ENCODE measurements around the gene SCYGR3.

SCYGR3 gene, protein sequence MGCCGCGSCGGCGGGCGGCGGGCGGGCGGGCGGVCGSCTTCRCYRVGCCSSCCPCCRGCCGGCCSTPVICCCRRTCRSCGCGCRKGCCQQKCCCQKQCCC

DNA sequence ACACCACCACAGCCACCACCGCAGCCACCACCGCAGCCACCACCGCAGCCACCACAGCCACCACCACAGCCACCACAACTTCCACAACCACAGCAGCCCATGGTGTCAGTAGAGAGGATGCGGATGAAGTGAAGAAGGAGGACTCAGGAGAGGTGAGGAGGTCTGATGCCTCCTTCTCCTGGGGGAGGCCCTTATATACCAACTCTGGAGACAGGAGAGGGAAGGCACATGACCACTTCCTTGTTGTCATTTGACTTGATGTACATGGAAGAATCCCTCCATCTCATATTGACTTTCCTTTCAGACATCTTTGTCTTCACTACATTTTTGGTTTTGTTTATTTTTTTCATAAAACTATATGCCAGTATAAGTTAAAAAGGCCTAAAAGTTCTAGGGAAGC is at the start of gene SCYGR3:
Gene SCYGR3 (minus strand): TSS at position 101 of the 400 bp plus-strand sequence. CDS start 0 bp downstream, at position 101.
- DNase-seq (ENCODE audit: low read depth in 2 of 2), result no peak

DNA sequence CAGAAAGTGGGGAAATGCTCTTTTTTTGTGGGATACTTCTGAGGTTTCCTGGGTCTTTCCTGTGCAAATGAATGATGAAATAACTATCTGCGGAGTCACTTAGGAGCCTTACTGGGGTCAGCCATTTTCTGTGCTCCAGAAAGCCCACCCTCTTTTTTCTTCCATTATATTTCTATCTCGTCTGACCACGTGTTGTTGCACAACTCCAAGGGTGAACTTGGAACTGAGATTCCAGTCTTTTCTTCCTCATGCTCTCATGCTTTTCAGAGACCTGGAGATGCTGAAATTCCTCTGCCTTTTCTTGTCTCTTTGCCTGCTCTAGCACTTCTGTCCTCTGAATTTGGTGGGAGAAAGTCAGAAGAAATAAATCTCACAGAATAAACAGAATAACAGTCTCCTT is 47.2 kb upstream of the SCYGR3 start:
- no peak for DNase-seq (ENCODE audit: low read depth in 2 of 2)

DNA sequence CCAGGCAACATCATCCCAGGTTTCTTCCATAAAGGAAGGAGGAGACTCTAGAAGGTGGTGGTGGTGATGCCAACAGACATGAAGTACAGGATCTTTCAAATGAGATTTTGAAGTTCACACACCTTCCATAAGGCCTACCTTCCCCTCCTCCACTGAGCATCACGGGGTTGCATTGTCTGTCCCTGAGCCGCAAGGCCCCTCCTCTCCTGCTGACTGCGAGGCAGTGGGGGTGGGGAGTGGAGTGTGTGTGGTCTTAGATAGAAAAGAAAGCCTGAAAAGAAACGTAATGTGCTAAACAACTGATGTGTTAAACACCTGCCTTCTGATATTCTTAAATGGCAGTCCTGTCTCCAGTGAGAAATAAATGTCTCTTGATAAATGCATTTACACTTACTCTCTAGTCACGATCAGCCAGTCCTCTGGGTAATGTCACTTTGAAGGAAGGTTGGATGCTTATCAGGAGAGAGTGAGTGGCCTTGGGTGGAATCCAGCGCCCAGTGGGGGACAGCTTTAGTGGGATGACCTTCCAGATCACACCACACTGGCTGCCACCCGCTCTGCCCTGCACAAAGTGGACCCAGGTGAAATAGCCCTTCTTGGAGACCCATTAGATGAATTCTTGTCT is 46.5 kb upstream of the SCYGR3 start:
- DNase-seq (ENCODE audit: low read depth in 2 of 2), result no peak

DNA sequence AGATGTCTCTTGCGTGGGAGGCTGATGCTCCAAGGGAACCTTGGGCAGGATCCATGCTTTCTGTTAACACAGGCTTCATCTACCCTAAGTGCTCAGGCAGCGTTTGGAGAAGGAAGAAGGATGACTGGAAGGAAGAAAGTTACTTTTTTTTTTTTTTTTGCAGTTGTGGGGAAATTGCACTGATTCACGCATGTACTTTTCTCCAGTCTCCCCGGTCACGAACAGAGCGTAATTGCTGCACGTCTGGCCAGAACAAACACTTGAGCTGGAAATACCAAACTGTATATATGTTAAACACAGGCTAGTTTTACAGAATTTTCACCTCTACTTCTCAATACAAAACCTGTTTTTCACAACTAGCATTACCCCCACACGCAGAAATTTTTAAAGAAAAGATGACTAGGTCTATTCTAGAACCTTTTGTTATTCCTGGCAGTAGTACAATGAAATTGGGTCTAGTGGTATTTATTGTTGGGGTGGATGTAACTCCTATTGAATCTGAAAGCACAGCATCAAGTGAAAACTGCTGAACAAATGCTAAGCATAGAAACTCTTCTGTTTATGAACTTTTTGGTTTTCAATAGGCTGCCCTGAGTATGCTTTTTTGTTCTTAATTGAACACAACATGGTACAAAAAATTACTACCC is 42.7 kb upstream of the SCYGR3 start:
- DNase-seq (ENCODE audit: low read depth in 2 of 2), result no peak

DNA sequence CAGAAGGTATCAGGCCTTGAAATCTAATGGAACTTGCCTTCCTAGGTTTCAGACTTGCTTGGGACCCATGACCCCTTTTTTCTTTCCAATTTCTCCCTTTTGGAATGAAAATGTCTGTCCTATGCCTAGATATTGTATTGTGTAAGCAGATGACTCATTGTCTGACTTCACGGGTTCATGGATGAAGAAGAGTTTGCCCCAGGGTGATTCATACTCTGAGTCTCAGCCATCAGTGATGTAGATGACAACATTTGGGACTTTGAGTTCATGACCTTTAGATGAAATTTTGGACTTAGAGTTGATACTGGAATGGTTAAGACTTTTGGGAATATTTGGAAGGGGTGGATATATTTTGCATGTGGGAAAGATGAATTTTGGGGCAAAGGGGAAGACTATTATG is 40.8 kb upstream of the SCYGR3 start:
- DNase-seq (ENCODE audit: low read depth in 2 of 2), result no peak

DNA sequence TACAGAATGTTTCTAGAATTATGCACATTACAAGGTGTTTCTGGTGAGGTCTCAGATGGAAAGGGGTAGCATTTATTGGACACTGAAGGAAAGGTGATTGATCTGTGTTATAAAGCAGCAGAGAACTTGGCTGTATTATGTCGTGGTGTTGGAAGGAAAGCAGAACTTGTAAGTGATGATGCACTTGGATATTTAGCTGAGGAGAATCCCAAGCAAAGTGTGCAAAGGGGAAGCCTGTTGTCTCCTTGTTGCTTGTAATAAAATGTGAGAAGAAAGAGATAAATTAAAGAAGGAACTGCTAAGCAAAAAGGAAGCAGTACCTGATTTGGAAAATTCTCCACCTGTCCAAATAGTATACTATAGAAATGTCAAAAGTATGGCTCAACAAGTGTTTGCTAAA is 39.8 kb upstream of the SCYGR3 start:
- no peak for DNase-seq (ENCODE audit: low read depth in 2 of 2)

DNA sequence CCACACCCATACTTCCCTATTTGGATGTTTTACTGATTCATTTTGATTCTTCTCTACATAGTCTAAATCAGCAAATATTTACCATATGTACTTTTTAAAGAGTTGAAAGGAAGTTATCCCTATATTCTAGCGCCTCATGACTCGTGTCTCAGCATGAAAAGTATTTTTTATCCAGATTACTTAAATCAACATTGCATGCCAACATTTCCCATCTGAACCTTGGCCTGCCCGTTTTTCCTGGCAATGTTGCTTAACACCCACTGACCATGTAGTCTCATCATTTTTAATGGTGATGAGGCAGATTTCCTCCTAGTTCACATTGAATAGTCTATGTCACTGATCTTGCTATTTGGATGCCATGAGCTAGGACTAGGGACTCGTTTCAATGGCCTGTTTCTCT is 38.8 kb upstream of the SCYGR3 start:
- no peak for DNase-seq (ENCODE audit: low read depth in 2 of 2)

DNA sequence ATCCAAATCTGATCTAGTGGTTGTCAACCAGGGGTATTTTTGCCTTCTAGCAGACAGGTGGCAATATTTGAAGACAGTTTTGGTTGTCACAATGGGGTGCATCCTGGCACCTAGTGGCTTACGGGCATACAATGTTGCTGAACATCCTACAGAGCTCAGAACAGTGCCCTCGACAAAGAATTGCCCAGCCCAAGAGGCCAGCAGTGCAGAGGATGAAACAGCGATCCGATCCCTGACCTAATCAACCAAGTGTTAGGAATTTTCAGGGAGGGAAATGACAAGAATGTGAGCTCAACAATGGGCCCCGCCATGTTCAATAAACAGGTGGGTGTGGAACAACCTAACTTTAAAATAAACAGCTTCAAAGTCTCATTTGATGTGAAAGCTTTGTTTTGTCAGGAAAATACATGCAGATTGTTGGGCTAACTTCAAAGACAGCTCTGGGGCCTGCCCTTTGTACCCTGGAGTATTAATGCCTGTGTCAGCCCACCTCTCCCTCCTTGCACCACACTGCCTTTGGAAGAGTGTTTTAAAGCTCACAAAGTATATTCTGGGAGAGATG is 29.4 kb upstream of the SCYGR3 start:
- no peak for DNase-seq (ENCODE audit: low read depth in 2 of 2)

DNA sequence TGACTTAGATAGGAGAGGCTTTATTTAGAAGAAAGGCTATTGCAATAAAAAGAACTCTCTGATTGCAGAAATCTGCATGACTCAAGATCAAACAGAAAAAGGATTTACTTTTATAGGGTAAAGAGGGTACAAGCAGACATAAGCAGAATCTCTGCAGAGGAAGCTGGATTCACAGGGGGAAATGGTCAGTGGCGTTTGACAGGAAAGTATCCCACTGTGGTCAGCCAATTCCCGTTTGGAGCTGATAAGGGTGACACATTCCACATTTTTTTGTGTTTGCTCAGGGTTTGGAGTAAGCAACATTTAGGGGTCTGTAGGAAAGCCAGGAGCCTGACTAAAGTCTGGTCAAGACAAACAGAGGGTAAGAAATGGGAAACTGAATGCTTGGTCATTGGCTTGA is 28.0 kb upstream of the SCYGR3 start:
- no peak for DNase-seq (ENCODE audit: low read depth in 2 of 2)

DNA sequence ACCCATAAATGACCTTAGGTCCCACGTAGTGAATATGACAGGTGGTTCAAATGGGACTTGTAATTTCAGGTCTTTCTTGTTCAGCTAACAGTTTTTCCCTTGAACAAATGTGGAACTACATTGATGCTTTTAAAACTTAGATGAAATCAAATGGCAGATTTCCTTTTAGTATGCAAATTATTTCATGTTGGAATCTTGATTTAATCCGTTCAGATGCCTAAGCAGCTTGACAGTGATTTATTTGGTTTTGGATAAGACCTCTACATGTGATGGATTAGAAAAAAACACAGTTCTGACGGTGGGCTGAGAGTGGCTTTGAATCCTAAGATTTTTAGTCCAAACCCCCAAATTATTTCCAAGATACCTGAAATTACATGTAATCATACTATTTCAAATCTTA is 19.6 kb upstream of the SCYGR3 start:
- no peak for DNase-seq (ENCODE audit: low read depth in 2 of 2)

DNA sequence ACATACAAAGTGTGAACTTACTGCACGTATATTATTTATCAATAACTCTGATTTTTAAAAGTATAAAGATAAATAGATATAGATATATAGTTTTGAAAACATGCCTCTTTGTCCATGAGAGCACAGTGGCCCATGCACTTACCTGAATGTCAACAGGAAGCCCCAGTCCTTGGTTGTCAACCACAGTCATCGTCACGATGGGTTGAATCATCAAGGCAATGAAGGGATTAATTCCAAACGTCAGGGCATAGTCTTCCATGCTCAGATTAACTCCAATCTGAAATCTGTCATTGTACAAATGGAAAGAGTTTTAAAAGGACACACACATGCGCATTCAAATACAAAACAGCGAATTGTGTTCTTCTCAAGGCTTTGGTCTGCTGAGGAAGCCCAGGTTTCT is 18.2 kb upstream of the SCYGR3 start:
- no peak for DNase-seq (ENCODE audit: low read depth in 2 of 2)

DNA sequence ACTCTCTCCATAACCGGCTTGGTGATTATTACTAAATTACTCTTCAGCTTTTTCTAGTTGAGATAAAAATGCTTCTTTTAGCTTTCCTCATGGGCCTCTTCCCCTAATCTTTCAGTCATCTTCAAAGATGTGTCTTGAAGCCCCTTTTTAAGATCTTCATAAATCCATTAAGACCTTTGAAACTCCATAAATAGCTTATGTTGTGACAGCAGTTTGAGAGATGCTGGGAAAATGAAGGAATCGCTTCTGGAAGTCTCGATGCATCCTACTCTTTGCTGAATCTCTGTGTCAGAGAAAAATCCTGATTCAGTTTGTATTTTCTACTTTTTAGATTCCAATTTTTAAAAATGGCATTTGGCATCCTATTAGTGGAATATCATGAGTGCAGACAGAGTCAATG is 15.7 kb upstream of the SCYGR3 start:
- no peak for DNase-seq (ENCODE audit: low read depth in 2 of 2)

DNA sequence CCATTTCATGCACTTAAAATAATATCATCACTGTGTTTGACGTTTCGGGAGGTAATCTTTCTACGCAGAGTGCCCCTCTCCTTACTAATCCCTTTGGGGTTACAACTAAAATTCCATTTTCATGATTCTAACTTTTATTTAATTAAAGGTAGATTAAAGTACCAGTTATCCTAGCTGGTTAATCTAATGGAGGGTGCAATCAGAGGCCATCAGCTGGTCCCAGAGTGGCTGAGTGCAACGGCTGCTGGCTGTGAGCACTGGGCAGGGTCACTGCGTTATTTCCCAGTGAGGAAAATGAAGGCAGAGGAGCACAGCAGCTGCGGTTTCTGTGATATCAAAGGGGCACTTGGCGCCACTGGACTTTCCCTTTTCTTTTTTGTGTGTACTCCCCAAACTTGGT is 14.8 kb upstream of the SCYGR3 start:
- DNase-seq (ENCODE audit: low read depth in 2 of 2), result no peak

DNA sequence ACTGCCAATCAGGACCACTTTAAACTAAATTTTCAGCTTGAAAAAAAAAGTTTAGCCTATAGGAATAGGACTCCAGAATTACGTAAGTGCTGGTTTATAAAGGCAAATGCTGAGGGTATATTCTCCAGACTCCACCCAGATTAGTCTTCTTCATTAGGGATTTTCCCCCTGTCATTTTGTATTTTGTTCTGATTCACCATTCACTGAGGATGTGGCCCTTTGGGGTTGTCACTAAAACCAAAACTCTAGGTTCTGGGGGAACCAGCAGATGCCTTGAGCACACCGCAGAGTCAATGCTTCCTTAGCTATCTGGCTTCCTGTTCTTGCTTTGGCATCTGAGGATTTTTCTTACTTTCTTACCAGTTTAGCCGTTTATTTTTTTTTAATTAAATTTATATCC is 13.1 kb upstream of the SCYGR3 start:
- DNase-seq (ENCODE audit: low read depth in 2 of 2), result no peak

DNA sequence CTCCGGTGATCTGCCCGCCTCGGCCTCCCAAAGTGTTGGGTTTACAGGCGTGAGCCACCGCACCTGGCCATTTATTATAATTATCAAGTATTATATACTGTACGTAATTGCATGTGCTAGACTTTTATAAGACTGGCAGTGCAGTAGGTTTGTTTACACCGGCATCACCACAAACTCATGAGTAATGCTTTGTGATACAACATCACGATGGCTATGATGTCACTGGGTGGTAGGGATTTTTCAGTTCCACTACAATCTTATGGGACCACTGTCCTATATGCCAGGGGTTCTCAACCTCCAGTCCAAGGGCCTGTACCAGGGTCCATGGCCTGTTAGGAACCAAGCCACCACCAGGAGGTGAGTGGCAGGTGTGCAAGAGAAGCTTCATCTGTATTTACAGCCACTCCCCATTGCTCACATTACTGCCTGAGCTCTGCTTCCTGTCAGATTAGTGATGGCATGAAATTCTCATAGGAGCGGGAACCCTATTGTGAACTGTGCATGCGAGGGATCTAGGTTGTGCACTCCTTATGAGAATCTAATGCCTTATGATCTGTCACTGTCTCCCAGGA is 12.0 kb upstream of the SCYGR3 start:
- no peak for DNase-seq (ENCODE audit: low read depth in 2 of 2)

DNA sequence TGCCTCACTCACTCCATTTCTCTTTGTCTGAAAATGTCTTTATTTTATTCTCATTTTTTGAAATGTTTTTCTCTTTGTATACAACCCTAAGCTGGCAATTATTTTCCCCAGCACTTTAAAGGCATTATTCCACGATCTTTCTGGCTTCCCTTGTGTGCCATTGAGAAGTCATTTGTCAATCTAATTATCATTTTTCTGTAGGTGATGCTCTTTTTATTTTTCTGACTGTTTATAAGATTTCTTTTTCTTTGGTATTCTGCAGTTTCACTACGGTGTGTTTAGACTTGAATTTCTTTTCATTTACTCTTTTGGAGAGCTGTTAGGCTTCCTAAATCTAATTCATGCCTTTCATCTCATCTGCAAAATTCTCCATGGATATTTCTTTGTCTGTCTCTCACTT is 10.8 kb upstream of the SCYGR3 start:
- no peak for DNase-seq (ENCODE audit: low read depth in 2 of 2)

DNA sequence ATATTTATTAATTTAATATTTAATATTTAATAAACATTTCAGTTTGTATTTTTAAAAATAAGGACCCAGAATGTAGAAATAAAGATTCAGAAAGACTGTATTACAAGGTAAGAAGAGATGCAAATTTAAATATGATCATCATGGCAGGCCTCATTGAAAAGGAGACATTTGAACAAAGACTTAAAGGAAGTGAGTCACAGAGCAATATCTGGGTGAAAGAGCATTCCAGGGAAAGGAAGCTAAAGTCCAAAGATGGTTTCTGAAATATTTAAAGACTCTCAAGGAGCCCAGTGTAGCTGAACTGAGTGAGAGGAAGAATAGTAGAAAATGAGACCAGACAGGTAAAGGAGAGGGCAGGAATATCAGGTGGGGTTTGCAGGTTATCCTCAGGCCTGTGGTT is 8.6 kb upstream of the SCYGR3 start:
- DNase-seq (ENCODE audit: low read depth in 2 of 2), result no peak

DNA sequence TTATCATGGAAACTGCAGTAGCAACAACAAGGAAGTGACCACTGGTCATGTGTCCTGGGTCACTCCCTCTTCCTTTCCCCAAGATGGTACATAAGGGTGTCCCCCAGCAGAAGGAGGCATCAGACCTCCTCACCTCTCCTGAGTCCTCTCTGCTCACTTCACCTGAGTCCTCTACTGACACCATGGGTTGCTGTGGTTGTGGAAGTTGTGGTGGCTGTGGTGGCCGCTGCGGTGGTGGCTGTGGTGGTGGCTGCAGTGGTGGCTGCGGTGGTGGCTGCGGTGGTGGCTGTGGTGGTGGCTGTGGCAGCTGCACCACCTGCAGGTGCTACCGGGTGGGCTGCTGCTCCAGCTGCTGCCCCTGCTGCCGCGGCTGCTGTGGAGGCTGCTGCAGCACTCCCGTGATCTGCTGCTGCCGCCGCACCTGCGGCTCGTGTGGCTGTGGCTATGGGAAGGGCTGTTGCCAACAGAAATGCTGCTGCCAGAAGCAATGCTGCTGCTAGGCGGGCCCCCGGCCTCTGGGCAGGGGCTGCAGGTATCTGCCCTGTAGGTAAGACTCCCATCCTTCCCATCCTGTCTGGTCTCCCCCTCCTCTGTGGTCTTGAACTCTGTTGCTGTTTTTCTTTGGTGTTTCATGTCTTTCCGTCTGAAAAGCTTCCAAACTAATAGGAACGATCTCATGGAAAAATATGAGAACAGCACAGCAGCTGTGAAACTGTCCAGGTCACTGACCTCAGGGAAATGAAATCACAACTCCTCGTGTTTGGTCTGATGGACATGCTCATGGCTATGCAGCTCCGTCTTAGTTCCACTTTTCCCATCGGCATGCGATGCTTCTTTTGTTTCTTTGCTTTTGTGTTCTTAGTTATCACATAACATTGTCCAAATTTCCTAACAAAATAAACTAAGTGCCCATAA is 2.9 kb upstream of the SCYGR3 start, which contains the start of gene SCYGR4:
Gene SCYGR4 (plus strand): TSS at position 183 of the 915 bp plus-strand sequence. CDS start 0 bp downstream, at position 183.
- no peak for DNase-seq (ENCODE audit: low read depth in 2 of 2)

DNA sequence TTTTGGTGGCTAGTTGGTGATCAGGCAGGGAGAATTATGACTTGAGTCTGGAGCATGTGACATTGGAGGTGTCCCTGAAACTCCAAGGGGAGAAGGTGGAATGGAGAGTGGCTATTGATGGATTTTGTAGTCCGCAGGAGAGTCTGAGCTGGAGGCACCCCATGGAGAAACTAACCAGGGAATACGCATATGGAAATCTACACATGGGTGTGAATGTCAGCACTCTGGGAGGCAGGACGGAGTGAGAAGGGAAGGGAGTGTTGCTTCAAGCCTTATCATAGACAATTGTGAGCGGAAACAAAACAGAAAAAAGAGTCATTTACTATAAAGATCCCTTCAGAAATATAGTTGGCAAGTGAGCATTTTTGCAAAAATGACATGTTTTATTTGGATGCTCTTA is 2.0 kb upstream of the SCYGR3 start:
- DNase-seq (ENCODE audit: low read depth in 2 of 2), result no peak

DNA sequence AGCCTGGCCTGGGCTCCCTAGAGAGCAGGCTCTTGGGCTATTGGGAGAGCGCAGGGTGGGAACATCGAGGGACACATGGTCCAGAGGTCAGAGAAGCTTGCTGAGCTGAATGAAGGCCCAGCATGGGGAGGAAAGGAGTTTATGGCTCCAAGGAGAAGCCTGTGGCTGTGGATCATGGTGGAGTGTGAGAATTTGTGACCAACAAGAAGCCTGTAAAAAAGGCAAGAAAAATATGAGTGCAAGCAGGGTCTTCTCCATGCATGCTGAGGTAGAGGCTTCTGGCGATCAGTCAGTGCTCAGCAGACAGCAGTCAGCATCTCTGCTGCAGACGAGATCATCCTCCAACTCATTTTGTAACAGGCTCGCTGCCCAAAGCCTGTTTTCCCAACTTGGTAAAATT is 1.3 kb upstream of the SCYGR3 start:
- DNase-seq (ENCODE audit: low read depth in 2 of 2), result no peak

DNA sequence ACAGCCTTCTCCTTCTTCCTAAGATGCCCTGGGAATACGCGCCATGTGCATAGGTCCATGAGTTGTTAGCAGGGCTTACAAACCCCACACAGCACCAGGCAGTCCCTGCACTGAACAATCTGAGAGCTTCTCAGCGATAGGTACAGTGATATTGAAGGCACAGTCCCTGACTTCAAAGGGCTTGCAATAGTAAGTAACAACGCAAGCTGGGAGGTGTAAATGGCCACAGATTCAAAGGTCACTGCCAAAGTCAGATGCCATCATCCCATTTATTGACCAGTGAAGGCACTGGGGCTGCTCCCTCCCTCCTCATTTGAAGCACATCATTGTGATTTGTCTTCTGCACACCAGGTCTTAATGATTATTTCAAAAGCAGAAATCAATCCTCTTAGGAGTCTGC is 541 bp upstream of the SCYGR3 start:
- DNase-seq (ENCODE audit: low read depth in 2 of 2), result no peak

DNA sequence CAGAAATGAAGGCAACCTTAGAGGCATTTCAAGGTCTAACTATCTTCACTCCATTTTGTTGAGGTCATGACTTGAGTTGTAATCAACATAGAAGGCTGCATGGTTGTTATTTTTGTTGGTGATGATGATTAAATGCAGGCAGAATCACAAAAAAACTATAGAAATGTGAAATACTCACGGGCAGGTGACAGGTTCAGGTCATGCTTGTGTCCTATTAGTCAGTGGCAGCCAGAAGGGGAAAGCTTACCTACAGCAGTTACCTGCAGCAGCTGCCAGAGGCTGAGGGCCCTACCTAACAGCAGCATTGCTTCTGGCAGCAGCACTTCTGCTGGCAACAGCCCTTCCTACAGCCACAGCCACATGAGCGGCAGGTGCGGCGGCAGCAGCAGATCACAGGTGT is 394 bp downstream of the SCYGR3 start:
- DNase-seq (ENCODE audit: low read depth in 2 of 2), result no peak
